Cardiac muscle cell (in vitro differentiated cells and primary cell): ENCODE measurements around the gene LNPEP. TPM values are rescaled to one million over a fixed set of nuclear protein-coding genes. Genes with fewer than 3 reads are reported as not detected.

Experiments
- DNase-seq, 2 donors: peaks; one replicate each; pipeline versions ENCODE4 v3.0.0 to v3.0.0-alpha.2; 2010 to 2017; ENCODE audit warnings: low read depth in 1 of 2, low spot score in 1 of 2
- H3K27ac ChIP-seq: fragments of 200-600 bp; sonication (generic); 2 replicates; pipeline ENCODE4 v1.5.1; 2016
- H3K27me3 ChIP-seq: fragments of 200-600 bp; sonication (generic); 2 replicates; pipeline ENCODE4 v1.6.0; 2016; ENCODE audit warnings: control low read depth
- H3K36me3 ChIP-seq: fragments of 200-600 bp; sonication (generic); 2 replicates; pipeline ENCODE4 v1.5.1; 2016; ENCODE audit warnings: control low read depth
- H3K4me1 ChIP-seq: fragments of 200-600 bp; sonication (generic); 2 replicates; pipeline ENCODE4 v1.8.1; 2017; ENCODE audit warnings: low read depth, mild to moderate bottlenecking, mixed run types
- H3K4me3 ChIP-seq: fragments of 200-600 bp; sonication (generic); 2 replicates; pipeline ENCODE4 v1.5.1; 2016; ENCODE audit warnings: mild to moderate bottlenecking
- H3K9me3 ChIP-seq: fragments of 200-600 bp; sonication (generic); 2 replicates; pipeline ENCODE4 v1.5.1; 2017; ENCODE audit warnings: low read depth, mild to moderate bottlenecking, control low read depth
- CTCF ChIP-seq: IDR thresholded peaks from 2 replicates; pipeline ENCODE4 v1.5.1; 2012; ENCODE audit warnings: low read depth, mild to moderate bottlenecking, low read length
- polyA plus RNA-seq: library from polyadenylated mRNA; unstranded; fragments of >200 nt; fragmentation: Nextera tagmentation; extraction: Ambion mirVana; gene quantifications from 2 replicates; pipeline ENCODE4 v1.2.1, GENCODE V29; 2016
- total RNA-seq: library from RNA; depleted of rRNA; stranded (reverse); fragments of >200 nt; gene quantifications from 2 replicates; pipeline ENCODE4 v1.2.3, GENCODE V29; 2016

LNPEP gene
- total and polyA plus RNA-seq, 2 experiments from 2014 or later = 11.2 to 41.0 TPM

- no peak for TF ChIP-seq CTCF
- Histone ChIP-seq H3K4me1 (peaks cover 17% of the 10 kb centered on the region), H3K27me3 (no peaks in the 10 kb centered on the region), H3K9me3 (no peaks in the 10 kb centered on the region), H3K27ac (no peak overlapping the region), H3K4me3 (no peak overlapping the region), H3K36me3 (no peaks in the 10 kb centered on the region)
- DNase-seq = no peak
These were observed 6.2 kb downstream of the LNPEP start for GRCh38 chr5:96942078-96942477.

- no peak overlapping the region for H3K27ac ChIP-seq
- H3K9me3 ChIP-seq = no peaks in the 10 kb centered on the region
- no peak for DNase-seq
- no peak for TF ChIP-seq CTCF
- H3K27me3 ChIP-seq = no peaks in the 10 kb centered on the region
- H3K36me3 ChIP-seq = no peaks in the 10 kb centered on the region
- H3K4me3 ChIP-seq = no peak overlapping the region
- peaks cover 11% of the 10 kb centered on the region for H3K4me1 ChIP-seq
These were observed 7.0 kb downstream of the LNPEP start for GRCh38 chr5:96942911-96943310.

- H3K4me3 ChIP-seq = no peak overlapping the region
- no peak for DNase-seq
These were observed 7.9 kb downstream of the LNPEP start for GRCh38 chr5:96943799-96944198.

GRCh38 chr5:96945144-96945897 is 9.4 kb downstream of the LNPEP start:
- no peaks in the 10 kb centered on the region for H3K4me1 ChIP-seq
- no peak for TF ChIP-seq CTCF
- H3K4me3 ChIP-seq = no peak overlapping the region

More at GRCh38 chr5:96943799-96944198, 7.9 kb downstream of the LNPEP start:
- Histone ChIP-seq H3K27ac (no peak overlapping the region), H3K27me3 (no peaks in the 10 kb centered on the region), H3K4me1 (peaks cover 2% of the 10 kb centered on the region), H3K9me3 (no peaks in the 10 kb centered on the region), H3K36me3 (no peaks in the 10 kb centered on the region)
- no peak for TF ChIP-seq CTCF

GRCh38 chr5:96946381-96946780 is 10.5 kb downstream of the LNPEP start:
- H3K9me3 ChIP-seq = no peaks in the 10 kb centered on the region
- DNase-seq = no peak
- H3K36me3 ChIP-seq = no peaks in the 10 kb centered on the region
- no peak overlapping the region for H3K27ac ChIP-seq
- no peaks in the 10 kb centered on the region for H3K27me3 ChIP-seq
- no peak for TF ChIP-seq CTCF
- no peaks in the 10 kb centered on the region for H3K4me1 ChIP-seq
- no peak overlapping the region for H3K4me3 ChIP-seq

More at GRCh38 chr5:96945144-96945897, 9.4 kb downstream of the LNPEP start:
- H3K36me3 ChIP-seq = no peaks in the 10 kb centered on the region
- H3K27me3 ChIP-seq = no peaks in the 10 kb centered on the region
- H3K9me3 ChIP-seq = no peaks in the 10 kb centered on the region
- no peak overlapping the region for H3K27ac ChIP-seq
- DNase-seq = no peak
